Naive B cell (primary cell): ENCODE data around the gene PCCA. TPM values are rescaled to one million over a fixed set of nuclear protein-coding genes. Genes with fewer than 3 reads are reported as not detected.
"Not testable (repeated sequence)": the region's sequence is repeated elsewhere in the genome, so short reads cannot be mapped to it uniquely, and the experiment has no call there.

Experiments used
- ATAC-seq, 2 donors: fragments of 150-1000 bp; cut with Tn5 transposase; 2 replicates each; pipeline ENCODE4 v1.10.0; 2021; ENCODE audit warnings: low read depth in 2 of 2, mild to moderate bottlenecking in 2 of 2, moderate library complexity in 2 of 2
- DNase-seq: peaks from one replicate; pipeline ENCODE4 v3.0.0; 2022
- H3K27ac Mint-ChIP-seq, 6 donors: one replicate each; pipeline ENCODE4 v1.8.0; 2020 to 2022; ENCODE audit warnings: mild to moderate bottlenecking in 6 of 6, mixed read lengths in 6 of 6, moderate library complexity in 5 of 6, inconsistent platforms in 2 of 6
- H3K27me3 Mint-ChIP-seq, 3 donors: one replicate each; pipeline ENCODE4 v1.8.0; 2021 to 2022; ENCODE audit warnings: mixed read lengths in 3 of 3, mild to moderate bottlenecking in 1 of 3
- H3K36me3 Mint-ChIP-seq, 2 donors: one replicate each; pipeline ENCODE4 v1.8.0; 2020 to 2022; ENCODE audit warnings: mixed read lengths in 2 of 2, inconsistent platforms in 1 of 2, mild to moderate bottlenecking in 1 of 2
- H3K4me1 Mint-ChIP-seq, 3 donors: one replicate each; pipeline ENCODE4 v1.8.0; 2020 to 2022; ENCODE audit warnings: mixed read lengths in 3 of 3, inconsistent platforms in 1 of 3, mild to moderate bottlenecking in 1 of 3, moderate library complexity in 1 of 3
- H3K4me3 Mint-ChIP-seq, 8 donors: one replicate each; pipeline ENCODE4 v1.8.0; 2020 to 2022; ENCODE audit warnings: mild to moderate bottlenecking in 8 of 8, mixed read lengths in 8 of 8, moderate library complexity in 8 of 8, inconsistent platforms in 2 of 8
- H3K9me3 Mint-ChIP-seq, 7 donors: one replicate each; pipeline ENCODE4 v1.8.0; 2020 to 2022; ENCODE audit warnings: mixed read lengths in 7 of 7, mild to moderate bottlenecking in 5 of 7, inconsistent platforms in 2 of 7, moderate library complexity in 1 of 7
- polyA plus RNA-seq, 6 donors: library from polyadenylated mRNA; unstranded; fragments of 300-500 nt; fragmentation: Illumina TruSeq; gene quantifications; one replicate each; pipeline ENCODE4 v1.2.3, GENCODE V29; 2021; ENCODE audit warnings: low read depth in 6 of 6

The PCCA gene
- polyA plus RNA-seq, 6 donors from 2014 or later = 2.4 to 8.4 (median 4.6) TPM

DNA sequence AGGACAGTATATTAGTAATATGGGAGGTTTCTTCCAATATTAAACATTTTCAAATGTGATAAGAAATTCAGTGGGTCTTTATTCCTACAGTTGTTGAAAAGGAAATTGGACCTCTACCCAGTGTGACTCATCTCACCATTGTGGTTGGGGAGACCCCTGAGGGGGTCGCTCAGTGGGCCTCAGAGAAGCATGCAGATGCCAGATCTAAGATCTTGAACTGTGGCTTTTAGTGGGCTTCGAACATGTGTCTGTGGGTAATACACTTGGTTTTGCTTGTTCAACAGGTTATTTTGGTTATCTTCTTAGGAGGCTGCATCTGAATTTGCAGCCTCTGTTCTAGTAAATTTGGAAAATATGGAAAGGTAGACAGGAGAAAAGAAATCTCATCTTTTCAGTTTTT is 132.3 kb downstream of the PCCA start:
- no peak for ATAC-seq
- no peaks in the 10 kb centered on the region for H3K27me3 Mint-ChIP-seq
- H3K4me1 Mint-ChIP-seq = no peaks in the 10 kb centered on the region
- peaks cover 6 to 17% of the 10 kb centered on the region in 2 donors for H3K36me3 Mint-ChIP-seq
- no peak overlapping the region for H3K27ac Mint-ChIP-seq
- H3K9me3 Mint-ChIP-seq = no peaks in the 10 kb centered on the region
- no peak overlapping the region for H3K4me3 Mint-ChIP-seq
- no peak for DNase-seq

DNA sequence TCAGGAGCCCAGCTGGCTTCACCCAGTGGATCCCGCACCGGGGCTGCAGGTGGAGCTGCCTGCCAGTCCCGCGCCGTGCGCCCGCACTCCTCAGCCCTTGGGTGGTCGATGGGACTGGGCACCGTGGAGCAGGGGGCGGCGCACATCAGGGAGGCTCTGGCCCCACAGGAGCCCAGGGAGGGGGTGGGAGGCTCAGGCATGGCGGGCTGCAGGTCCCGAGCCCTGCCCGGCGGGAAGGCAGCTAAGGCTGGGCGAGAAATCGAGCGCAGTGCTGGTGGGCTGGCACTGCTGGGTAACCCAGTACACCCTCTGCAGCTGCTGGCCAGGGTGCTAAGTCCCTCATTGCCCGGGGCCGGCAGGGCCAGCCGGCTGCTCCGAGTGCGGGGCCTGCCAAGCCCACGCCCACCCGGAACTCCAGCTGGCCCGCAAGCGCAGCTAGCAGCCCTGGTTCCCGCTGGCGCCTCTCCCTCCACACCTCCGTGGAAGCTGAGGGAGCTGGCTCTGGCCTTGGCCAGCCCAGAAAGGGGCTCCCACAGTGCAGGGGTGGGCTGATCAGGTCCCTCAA is 135.2 kb downstream of the PCCA start:
- H3K4me1 Mint-ChIP-seq, H3K27me3 Mint-ChIP-seq, H3K27ac Mint-ChIP-seq, ATAC-seq, H3K9me3 Mint-ChIP-seq, DNase-seq, H3K4me3 Mint-ChIP-seq: not testable (repeated sequence)
- peaks cover 6 to 17% of the 10 kb centered on the region in 2 donors for H3K36me3 Mint-ChIP-seq

DNA sequence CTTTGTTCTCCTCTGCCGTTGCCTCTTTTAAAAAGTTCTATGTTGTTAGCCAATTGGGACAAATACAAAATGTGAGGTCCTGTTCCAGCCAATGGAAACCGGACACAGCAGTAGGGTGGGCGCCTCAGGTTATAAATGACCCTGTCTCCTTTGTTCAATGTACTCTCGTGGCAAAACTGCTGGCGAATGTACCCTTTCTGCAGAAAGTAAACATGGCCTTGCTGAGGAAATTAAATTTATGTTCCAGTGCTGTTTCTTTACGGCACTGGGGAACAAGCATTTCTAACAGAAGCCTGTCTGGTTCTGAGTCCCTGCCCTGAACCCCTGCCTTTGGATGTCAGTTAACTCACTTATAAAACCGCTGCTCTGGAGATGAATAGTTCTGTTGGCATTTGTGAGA is 140.7 kb downstream of the PCCA start:
- ATAC-seq = no peak

DNA sequence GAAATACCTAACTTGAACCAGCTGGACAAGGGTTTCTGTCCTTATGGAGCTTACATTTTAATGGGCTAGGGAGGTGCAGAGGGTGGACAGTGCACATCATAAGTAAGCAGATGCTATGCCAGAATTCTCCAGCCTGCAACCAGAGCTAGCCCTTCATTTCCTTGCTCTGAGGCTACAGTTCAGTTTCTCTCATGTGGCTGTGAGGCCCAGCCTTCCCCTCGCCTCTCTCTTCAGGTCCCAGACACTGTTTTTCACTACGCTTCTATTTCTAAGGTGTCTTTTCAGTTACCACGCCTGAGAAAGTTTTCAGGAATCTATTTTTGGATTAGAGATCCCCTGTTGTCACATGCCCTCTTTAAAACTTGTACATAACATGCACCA is 141.9 kb downstream of the PCCA start:
- no peak for DNase-seq
- no peaks in the 10 kb centered on the region for H3K36me3 Mint-ChIP-seq
- H3K4me3 Mint-ChIP-seq = no peak overlapping the region

More for the DNA sequence above, 140.7 kb downstream of the PCCA start:
- DNase-seq = no peak
- no peak overlapping the region for H3K27ac Mint-ChIP-seq
- H3K4me3 Mint-ChIP-seq = no peak overlapping the region
- no peaks in the 10 kb centered on the region for H3K36me3 Mint-ChIP-seq
- H3K4me1 Mint-ChIP-seq = no peaks in the 10 kb centered on the region
- no peaks in the 10 kb centered on the region for H3K9me3 Mint-ChIP-seq
- no peaks in the 10 kb centered on the region for H3K27me3 Mint-ChIP-seq

DNA sequence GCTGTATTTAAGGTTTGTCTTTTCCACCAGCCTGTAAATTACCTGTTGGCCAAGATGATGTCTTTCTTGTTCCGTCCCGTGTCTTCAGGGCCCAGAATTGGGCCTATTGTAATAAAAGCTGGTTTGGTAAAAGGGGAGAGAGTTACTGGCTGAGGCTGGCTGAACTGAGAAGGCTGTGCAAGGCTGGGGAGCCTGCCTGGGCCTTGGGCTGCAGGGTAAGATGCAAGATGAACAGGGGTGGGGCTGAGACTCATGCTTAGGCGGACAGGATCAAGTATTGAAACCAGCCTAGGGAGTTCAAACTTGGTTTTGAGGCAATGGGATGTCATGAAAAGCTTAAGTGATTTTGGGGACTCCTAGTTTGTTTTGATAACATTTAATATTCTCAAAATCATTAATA is 142.3 kb downstream of the PCCA start:
- no peaks in the 10 kb centered on the region for H3K27me3 Mint-ChIP-seq
- DNase-seq = no peak
- peaks cover 6% of the 10 kb centered on the region in 3 donors for H3K4me1 Mint-ChIP-seq
- ATAC-seq = no peak
- no peaks in the 10 kb centered on the region for H3K36me3 Mint-ChIP-seq
- H3K27ac Mint-ChIP-seq = no peak overlapping the region
- no peaks in the 10 kb centered on the region for H3K9me3 Mint-ChIP-seq
- H3K4me3 Mint-ChIP-seq = no peak overlapping the region

More for the DNA sequence above, 141.9 kb downstream of the PCCA start:
- Mint-ChIP-seq H3K27ac (no peak overlapping the region), H3K27me3 (no peaks in the 10 kb centered on the region), H3K9me3 (no peaks in the 10 kb centered on the region), H3K4me1 (peaks cover 6% of the 10 kb centered on the region in 3 donors)
- ATAC-seq = no peak

DNA sequence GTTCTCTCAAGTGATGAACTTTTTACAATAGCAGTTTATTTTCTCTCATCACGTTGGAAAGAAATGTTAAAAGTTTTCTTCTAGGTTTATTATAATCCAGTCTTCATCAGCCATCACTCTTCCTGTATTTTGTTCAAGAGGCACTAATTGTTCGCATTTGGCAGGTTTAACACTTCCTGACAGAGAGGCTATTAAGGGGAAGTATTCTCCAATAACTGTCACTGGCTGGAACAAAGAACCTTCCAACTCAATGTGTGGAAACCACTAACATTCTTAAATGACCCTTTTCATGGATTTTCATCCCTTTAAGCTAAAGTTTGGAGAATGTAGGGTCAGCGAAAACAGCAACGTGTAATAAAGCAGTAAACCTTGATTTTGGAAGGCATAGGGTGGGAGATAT is 145.1 kb downstream of the PCCA start:
- peaks cover 0 to 4% of the 10 kb centered on the region in 2 donors for H3K36me3 Mint-ChIP-seq

DNA sequence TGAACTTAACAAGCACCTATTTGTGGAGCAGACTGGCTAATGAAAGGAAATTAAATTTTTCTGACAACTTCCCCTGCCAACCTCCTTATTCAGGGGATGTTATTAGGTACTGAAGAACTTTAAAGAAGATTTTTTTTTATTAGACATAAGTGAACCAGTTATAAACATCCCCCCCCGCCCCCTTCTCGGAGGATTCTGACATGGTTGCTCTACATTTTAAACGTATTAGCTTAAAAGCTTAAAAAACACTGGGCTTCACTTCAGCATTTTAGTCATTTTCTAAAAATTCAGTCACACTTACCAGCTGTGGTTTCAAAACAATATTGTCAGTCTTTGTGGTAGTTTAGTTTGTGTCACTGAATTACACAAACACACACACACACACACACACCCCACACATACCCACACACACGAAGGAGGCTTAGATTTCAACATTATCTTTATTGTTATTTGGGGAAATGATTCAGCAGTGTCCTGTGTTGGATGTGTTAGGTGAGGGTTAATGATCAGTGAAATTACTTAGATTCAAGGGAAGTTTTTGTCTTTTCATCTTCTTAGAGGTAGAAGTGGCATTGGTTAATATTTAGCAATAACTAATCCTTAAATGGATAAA is 145.7 kb downstream of the PCCA start:
- ATAC-seq = no peak
- peaks cover 6% of the 10 kb centered on the region in 3 donors for H3K4me1 Mint-ChIP-seq
- H3K27me3 Mint-ChIP-seq = no peaks in the 10 kb centered on the region
- peaks cover 0 to 4% of the 10 kb centered on the region in 2 donors for H3K36me3 Mint-ChIP-seq
- no peak for DNase-seq
- no peak overlapping the region for H3K4me3 Mint-ChIP-seq
- H3K9me3 Mint-ChIP-seq = peaks cover 0 to 3% (median 0%) of the 10 kb centered on the region in 7 donors
- no peak overlapping the region for H3K27ac Mint-ChIP-seq

More for the DNA sequence above, 145.1 kb downstream of the PCCA start:
- peaks cover 0 to 3% (median 0%) of the 10 kb centered on the region in 7 donors for H3K9me3 Mint-ChIP-seq
- no peak overlapping the region for H3K4me3 Mint-ChIP-seq
- DNase-seq (no peak), ATAC-seq (no peak)
- peaks cover 6% of the 10 kb centered on the region in 3 donors for H3K4me1 Mint-ChIP-seq
- H3K27me3 Mint-ChIP-seq = no peaks in the 10 kb centered on the region
- no peak overlapping the region for H3K27ac Mint-ChIP-seq

DNA sequence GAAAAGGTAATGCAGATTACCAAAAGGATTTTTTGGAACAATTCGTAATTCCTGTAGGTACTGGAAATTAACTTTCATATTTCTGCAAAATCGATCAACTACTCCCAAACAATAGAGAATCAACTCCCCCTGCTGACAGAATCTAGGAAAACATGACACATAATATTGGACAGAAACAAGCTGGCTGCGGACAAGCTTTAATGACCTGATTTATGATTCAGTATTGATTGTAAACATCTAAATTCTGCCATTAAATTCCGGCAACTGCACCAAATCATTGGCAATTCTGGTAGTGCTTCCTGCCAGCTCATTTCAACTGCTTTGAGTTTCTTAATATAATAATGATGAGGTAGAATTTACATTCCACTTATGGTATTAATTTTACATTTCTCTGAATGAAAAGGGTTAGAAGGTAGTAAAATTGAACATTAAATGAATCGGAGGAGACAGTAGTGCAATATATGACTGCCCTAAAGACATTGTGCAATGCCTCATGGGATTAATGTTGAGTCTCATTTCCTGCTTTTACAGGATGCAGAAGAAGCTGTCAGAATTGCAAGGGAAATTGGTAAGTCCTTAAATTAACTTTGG is 146.5 kb downstream of the PCCA start:
- peak overlapping the region in 1 of 8 donors; percentile 30 for H3K4me3 Mint-ChIP-seq
- peak; percentile 17 for DNase-seq
- H3K27ac Mint-ChIP-seq = peak overlapping the region in 2 of 6 donors; percentile 21 to 72
- peaks cover 0 to 4% of the 10 kb centered on the region in 2 donors for H3K36me3 Mint-ChIP-seq
- H3K9me3 Mint-ChIP-seq = peaks cover 0 to 3% (median 0%) of the 10 kb centered on the region in 7 donors
- peak in 1 of 2 donors; percentile 32 for ATAC-seq
- peaks cover 6% of the 10 kb centered on the region in 3 donors for H3K4me1 Mint-ChIP-seq
- no peaks in the 10 kb centered on the region for H3K27me3 Mint-ChIP-seq

DNA sequence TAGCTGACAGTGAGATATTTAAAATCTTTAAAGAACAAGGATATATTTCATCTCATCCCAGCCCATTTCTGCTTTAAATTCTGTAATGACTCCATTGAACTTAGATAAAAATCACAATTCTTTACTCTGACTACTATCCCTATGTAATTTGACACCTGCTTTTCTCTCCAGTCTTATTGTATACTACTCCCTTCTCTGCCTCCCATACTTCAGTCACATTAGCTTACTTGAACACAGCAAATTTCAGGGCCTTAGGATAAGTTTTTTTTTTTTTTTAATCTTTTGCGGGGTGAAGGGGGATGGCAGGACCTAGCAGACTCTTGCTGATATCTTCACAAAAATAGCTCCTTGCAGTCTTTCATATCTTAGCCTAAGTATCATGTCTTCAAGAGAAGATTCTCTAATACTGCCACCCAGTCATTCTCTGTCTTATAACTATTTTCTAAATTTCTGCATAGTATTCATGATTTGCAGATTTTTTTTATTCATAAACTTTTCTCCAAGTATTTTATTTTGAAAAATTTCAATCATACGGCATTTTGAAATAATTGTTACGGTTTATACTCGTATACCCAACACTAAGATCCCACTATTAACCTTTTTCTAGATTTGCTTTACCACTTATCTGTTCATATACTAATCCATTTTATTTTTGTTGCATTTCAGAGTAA is 151.4 kb downstream of the PCCA start:
- no peak overlapping the region for H3K4me3 Mint-ChIP-seq
- ATAC-seq (no peak), DNase-seq (no peak)
- H3K4me1 Mint-ChIP-seq = peaks cover 4 to 5% (median 4%) of the 10 kb centered on the region in 3 donors
- peaks cover 0 to 4% of the 10 kb centered on the region in 2 donors for H3K36me3 Mint-ChIP-seq
- no peak overlapping the region for H3K27ac Mint-ChIP-seq
- H3K27me3 Mint-ChIP-seq = no peaks in the 10 kb centered on the region
- H3K9me3 Mint-ChIP-seq = peaks cover 0 to 3% (median 0%) of the 10 kb centered on the region in 7 donors

DNA sequence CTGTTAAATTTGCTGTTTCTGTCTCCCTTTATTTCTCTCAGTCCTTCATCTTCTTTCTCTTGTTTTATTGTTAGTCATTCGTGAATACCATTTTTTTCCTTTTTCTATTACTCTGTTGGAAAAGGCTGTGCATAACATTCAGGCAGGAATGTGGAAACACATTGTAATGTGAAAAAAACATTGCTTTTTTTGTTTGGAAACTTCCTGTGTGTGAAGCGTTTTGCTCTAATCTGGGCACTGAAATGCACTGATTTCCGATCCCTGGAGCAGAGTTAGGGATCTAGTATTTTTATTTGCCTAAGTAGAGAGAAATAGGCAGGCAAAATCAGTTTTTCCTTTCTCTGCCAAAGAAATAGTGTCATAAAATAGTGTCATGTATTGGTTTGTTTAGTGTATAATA is 155.5 kb downstream of the PCCA start:
- no peak for ATAC-seq
- no peaks in the 10 kb centered on the region for H3K27me3 Mint-ChIP-seq
- H3K4me3 Mint-ChIP-seq = no peak overlapping the region

DNA sequence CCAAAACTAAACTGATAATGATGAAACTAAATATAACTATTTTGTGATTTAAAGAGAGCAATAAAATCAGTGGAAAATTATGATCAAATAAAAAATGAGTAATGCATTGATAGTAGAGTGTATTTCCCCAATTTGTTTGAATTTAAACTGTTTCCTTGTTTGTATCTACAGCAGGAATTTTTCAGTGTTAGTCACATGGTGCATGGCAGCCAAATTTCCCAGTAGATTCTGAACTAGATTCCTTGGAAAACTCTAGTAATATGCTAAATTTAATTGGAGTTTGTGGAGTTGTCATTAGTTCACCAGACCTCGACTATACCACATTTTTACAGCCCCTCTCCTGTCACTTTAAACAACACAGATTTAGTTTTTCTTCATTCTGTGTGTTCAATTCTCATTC is 156.2 kb downstream of the PCCA start:
- H3K27me3 Mint-ChIP-seq = no peaks in the 10 kb centered on the region
- ATAC-seq (no peak), DNase-seq (no peak)
- H3K9me3 Mint-ChIP-seq = peaks cover 5 to 19% (median 10%) of the 10 kb centered on the region in 7 donors
- H3K4me1 Mint-ChIP-seq = no peaks in the 10 kb centered on the region
- H3K36me3 Mint-ChIP-seq = peaks cover 5 to 9% of the 10 kb centered on the region in 2 donors
- H3K27ac Mint-ChIP-seq = no peak overlapping the region
- H3K4me3 Mint-ChIP-seq = no peak overlapping the region

More for the DNA sequence above, 155.5 kb downstream of the PCCA start:
- H3K27ac Mint-ChIP-seq = no peak overlapping the region
- peaks cover 5 to 9% of the 10 kb centered on the region in 2 donors for H3K36me3 Mint-ChIP-seq
- DNase-seq = no peak
- peaks cover 5 to 18% (median 10%) of the 10 kb centered on the region in 7 donors for H3K9me3 Mint-ChIP-seq
- H3K4me1 Mint-ChIP-seq = no peaks in the 10 kb centered on the region

DNA sequence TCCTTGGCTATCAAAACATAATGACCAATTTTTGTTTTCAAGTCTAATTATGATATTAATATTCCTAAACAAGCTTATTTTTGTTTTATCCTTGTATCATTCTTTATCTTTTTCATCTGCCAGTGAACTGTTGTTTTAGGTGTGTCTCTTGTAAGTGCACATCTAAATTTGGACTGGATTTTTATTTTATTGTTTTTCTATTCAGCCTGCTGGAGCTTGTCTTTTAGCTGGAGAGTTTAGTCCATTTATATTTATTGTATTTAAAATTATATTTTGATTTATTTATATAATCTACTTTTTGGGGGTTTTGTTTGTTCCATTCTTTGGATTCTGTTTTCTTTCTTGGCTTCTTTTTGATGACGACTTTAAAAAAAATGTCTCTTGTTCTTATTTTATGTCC is 159.0 kb downstream of the PCCA start:
- Mint-ChIP-seq H3K4me1 (no peaks in the 10 kb centered on the region), H3K36me3 (peaks cover 5 to 9% of the 10 kb centered on the region in 2 donors), H3K27ac (no peak overlapping the region), H3K9me3 (peaks cover 5 to 19% (median 10%) of the 10 kb centered on the region in 7 donors), H3K4me3 (no peak overlapping the region), H3K27me3 (no peaks in the 10 kb centered on the region)
- DNase-seq (no peak), ATAC-seq (no peak)

DNA sequence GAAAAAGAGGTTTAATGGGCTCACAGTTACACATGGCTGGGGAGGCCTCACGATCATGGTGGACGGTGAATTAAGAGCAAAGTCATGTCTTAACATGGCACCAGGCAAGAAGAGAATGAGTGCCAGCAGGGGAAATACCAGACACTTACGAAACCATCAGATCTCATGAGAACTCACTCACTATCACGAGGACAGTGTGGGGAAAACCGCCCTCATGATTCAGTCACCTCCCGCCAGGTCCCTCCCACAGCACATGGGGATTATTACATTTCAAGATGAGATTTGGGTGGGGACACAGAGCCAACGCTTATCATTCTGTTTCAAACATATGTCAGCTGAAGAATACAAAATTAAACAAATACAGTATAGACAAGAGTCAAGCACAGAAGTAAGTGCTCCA is 165.1 kb downstream of the PCCA start:
- Mint-ChIP-seq H3K27ac (peak overlapping the region in 1 of 6 donors; percentile 54), H3K36me3 (no peaks in the 10 kb centered on the region), H3K9me3 (peaks cover 0 to 5% (median 0%) of the 10 kb centered on the region in 7 donors), H3K27me3 (no peaks in the 10 kb centered on the region), H3K4me1 (no peaks in the 10 kb centered on the region), H3K4me3 (no peak overlapping the region)
- no peak for ATAC-seq
- no peak for DNase-seq

DNA sequence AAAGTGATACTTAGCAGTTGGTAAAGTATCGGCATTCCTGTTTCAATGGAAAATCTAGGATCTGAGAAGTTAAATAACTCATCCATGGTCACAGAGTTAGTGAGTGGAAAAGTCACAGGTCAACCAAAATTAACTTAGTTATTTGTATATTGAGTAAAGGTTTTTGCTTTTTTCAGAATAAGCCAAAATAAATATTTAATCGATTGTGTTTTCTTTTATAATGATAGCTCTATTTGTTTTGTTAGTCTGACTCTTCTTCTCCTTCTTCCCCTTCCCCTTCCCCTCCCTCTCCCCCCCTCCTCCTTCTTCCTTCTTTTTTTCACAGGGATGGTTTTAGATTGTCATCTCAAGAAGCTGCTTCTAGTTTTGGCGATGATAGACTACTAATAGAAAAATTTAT is 173.5 kb downstream of the PCCA start:
- no peaks in the 10 kb centered on the region for H3K27me3 Mint-ChIP-seq
- no peak overlapping the region for H3K27ac Mint-ChIP-seq
- H3K4me3 Mint-ChIP-seq = no peak overlapping the region
- ATAC-seq = no peak
- H3K9me3 Mint-ChIP-seq = no peaks in the 10 kb centered on the region
- H3K4me1 Mint-ChIP-seq = no peaks in the 10 kb centered on the region
- H3K36me3 Mint-ChIP-seq = peaks cover 7 to 12% of the 10 kb centered on the region in 2 donors
- no peak for DNase-seq
